Measurements from ENCODE around the gene ZC3HAV1.

The ZC3HAV1 gene

GRCh38 chr7:139044813-139045794 lies 64.4 kb downstream of the ZC3HAV1 start:
- no peak overlapping the region for H3K9ac ChIP-seq (ENCODE audit: low read depth, low read length)
- no peak for ATAC-seq (ENCODE audit: insufficient read depth, low read depth)
- peaks cover 66% of the 10 kb centered on the region for H3K36me3 ChIP-seq (ENCODE audit: insufficient read depth, low read length)
- no peaks in the 10 kb centered on the region for H3K4me1 ChIP-seq (ENCODE audit: insufficient read depth, low read length)
- no peak overlapping the region for H3K27ac ChIP-seq (ENCODE audit: low read length)
- H4K20me1 ChIP-seq (ENCODE audit: insufficient read depth, low read length), result peaks cover 18% of the 10 kb centered on the region
- H3K4me2 ChIP-seq (ENCODE audit: insufficient read depth, low read length), result no peak overlapping the region
- TF ChIP-seq EZH2 (IDR thresholded peaks at IDR 0.05; ENCODE audit: borderline replicate concordance, low read depth, low read length, severe bottlenecking) (no peak), CTCF (IDR thresholded peaks at IDR 0.05; ENCODE audit: borderline replicate concordance, extremely low read depth, low read length, poor library complexity, severe bottlenecking) (no peak)
- DNase-seq, result no peak
- H3K27me3 ChIP-seq (ENCODE audit: insufficient read depth, low read length, poor library complexity), result no peaks in the 10 kb centered on the region
- H3K4me3 ChIP-seq (ENCODE audit: low read depth in 1 of 2, low read length in 2 of 2), result no peak overlapping the region
- no peaks in the 10 kb centered on the region for H3K9me3 ChIP-seq (ENCODE audit: insufficient read depth, low read length, severe bottlenecking)
- H2AFZ ChIP-seq (ENCODE audit: low read depth, low read length), result no peak overlapping the region
- H3K79me2 ChIP-seq (ENCODE audit: insufficient read depth, low read length), result no peaks in the 10 kb centered on the region

- Histone ChIP-seq H2AFZ (ENCODE audit: low read depth, low read length) (no peak overlapping the region), H3K36me3 (ENCODE audit: insufficient read depth, low read length) (peaks cover 56% of the 10 kb centered on the region), H3K4me2 (ENCODE audit: insufficient read depth, low read length) (no peak overlapping the region), H4K20me1 (ENCODE audit: insufficient read depth, low read length) (peaks cover 11% of the 10 kb centered on the region), H3K27ac (ENCODE audit: low read length) (no peak overlapping the region), H3K79me2 (ENCODE audit: insufficient read depth, low read length) (no peaks in the 10 kb centered on the region), H3K9me3 (ENCODE audit: insufficient read depth, low read length, severe bottlenecking) (no peaks in the 10 kb centered on the region), H3K9ac (ENCODE audit: low read depth, low read length) (no peak overlapping the region), H3K27me3 (ENCODE audit: insufficient read depth, low read length, poor library complexity) (no peaks in the 10 kb centered on the region), H3K4me3 (ENCODE audit: low read depth in 1 of 2, low read length in 2 of 2) (no peak overlapping the region), H3K4me1 (ENCODE audit: insufficient read depth, low read length) (no peaks in the 10 kb centered on the region)
- DNase-seq (peak; percentile 30), ATAC-seq (ENCODE audit: insufficient read depth, low read depth) (peak; percentile 33; the same call in 1 of the 3 replicates)
- TF ChIP-seq CTCF (IDR thresholded peaks at IDR 0.05; ENCODE audit: borderline replicate concordance, extremely low read depth, low read length, poor library complexity, severe bottlenecking) (no peak), EZH2 (IDR thresholded peaks at IDR 0.05; ENCODE audit: borderline replicate concordance, low read depth, low read length, severe bottlenecking) (no peak)
Observed at GRCh38 chr7:139043823-139044812, 65.4 kb downstream of the ZC3HAV1 start.

- peaks cover 7% of the 10 kb centered on the region for H4K20me1 ChIP-seq (ENCODE audit: insufficient read depth, low read length)
- ATAC-seq (ENCODE audit: insufficient read depth, low read depth) (peak; percentile 40), DNase-seq (no peak)
- no peak overlapping the region for H2AFZ ChIP-seq (ENCODE audit: low read depth, low read length)
- H3K9ac ChIP-seq (ENCODE audit: low read depth, low read length), result no peak overlapping the region
- H3K4me1 ChIP-seq (ENCODE audit: insufficient read depth, low read length), result peaks cover 15% of the 10 kb centered on the region
- no peaks in the 10 kb centered on the region for H3K27me3 ChIP-seq (ENCODE audit: insufficient read depth, low read length, poor library complexity)
- H3K4me2 ChIP-seq (ENCODE audit: insufficient read depth, low read length), result no peak overlapping the region
- TF ChIP-seq CTCF (IDR thresholded peaks at IDR 0.05; ENCODE audit: borderline replicate concordance, extremely low read depth, low read length, poor library complexity, severe bottlenecking) (no peak), EZH2 (IDR thresholded peaks at IDR 0.05; ENCODE audit: borderline replicate concordance, low read depth, low read length, severe bottlenecking) (no peak)
- H3K27ac ChIP-seq (ENCODE audit: low read length), result 0 out of 2 replicates have a peak overlapping the region, but pooled peaks have one; percentile 19
- H3K79me2 ChIP-seq (ENCODE audit: insufficient read depth, low read length), result peaks cover 3% of the 10 kb centered on the region
- H3K9me3 ChIP-seq (ENCODE audit: insufficient read depth, low read length, severe bottlenecking), result no peaks in the 10 kb centered on the region
- no peak overlapping the region for H3K4me3 ChIP-seq (ENCODE audit: low read depth in 1 of 2, low read length in 2 of 2)
- peaks cover 30% of the 10 kb centered on the region for H3K36me3 ChIP-seq (ENCODE audit: insufficient read depth, low read length)
Observed at GRCh38 chr7:139041378-139042085, 68.0 kb downstream of the ZC3HAV1 start.
